Measurements from ENCODE around the gene PLEKHG2.
A peak's percentile ranks its signal among the peaks of the same experiment; 100 is the strongest.

PLEKHG2 gene

DNA sequence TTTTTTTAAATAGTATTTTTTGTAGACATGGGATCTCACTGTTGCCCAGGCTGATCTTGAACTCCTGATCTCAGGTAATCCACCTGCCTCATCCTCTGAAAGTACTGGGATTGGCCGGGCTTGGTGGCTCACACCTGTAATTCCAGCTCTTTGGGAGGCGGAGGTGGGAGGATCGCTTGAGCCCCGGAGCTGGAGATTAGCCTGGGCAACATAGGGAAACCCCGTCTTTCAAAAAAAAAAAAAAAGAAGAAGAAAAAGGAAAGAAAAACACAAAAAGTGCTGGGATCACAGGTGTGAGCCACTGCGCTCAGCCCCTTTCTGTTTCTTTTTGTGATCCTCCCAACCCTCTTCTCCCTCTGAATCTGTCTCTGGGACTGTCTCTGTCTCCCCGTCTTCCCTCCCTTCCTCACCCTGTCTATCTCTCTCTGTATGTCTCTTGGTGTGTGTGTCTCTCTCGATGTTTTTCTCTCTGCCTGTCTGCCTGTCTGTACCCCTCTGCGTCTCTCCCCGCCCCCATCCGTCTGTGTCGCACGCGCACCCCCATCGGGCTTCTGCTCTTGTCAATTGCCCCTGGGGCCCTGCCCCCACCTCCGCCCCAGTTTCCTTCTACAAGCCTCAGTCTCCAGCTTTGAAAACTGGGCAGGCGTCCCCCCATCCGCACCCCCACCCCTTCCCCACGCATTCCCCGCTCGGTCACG lies 6.4 kb upstream of the PLEKHG2 start:
- TF ChIP-seq, protein P1, sequence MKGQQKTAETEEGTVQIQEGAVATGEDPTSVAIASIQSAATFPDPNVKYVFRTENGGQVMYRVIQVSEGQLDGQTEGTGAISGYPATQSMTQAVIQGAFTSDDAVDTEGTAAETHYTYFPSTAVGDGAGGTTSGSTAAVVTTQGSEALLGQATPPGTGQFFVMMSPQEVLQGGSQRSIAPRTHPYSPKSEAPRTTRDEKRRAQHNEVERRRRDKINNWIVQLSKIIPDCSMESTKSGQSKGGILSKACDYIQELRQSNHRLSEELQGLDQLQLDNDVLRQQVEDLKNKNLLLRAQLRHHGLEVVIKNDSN (IDR thresholded peaks at IDR 0.05), result no peak
- TF ChIP-seq EGR1 (IDR thresholded peaks at IDR 0.05), result 0 out of 2 replicates have a peak, but pooled peaks have one; percentile 6

DNA sequence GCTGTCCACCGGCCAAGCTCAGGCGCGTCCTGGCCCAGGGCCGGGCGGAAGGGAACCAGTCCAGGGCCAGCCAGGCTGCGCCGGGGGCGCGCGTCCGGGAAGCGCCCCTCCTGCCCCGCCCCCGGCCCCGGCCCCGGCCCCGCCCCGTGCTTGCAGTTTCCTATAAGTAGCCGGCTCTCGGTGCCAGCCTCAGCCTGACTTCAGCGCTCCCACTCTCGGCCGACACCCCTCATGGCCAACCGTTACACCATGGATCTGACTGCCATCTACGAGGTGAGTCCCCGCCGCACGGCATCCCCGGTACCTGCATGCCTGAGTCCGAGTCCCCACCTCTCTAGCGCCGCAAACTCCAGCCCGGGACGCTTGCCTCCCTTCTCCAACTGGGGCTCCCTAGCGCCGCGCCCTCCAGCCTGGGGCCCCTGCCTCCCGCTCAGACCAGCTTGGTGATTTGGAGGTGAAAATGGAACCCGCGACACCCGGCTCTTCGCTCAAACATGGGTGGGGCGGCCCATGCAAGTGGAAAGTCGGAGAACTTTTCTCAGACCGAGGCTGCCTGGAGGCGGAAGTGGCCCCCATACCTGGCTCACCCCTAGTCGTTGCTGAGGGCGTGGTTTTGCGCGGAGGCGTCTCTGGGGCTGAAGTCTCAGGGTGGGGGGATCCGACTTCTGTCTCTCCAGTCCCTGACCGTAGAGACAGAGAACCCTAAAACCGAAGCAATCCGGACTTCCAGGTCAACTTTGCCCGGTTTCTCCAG lies 5.6 kb upstream of the PLEKHG2 start, which contains the start of gene ZFP36:
ZFP36 (plus strand) TSS at position 192 of the 754 bp plus-strand sequence; CDS start at position 250, 58 bp downstream.
- TF ChIP-seq YY1 (IDR thresholded peaks at IDR 0.05; ENCODE audit: low read depth) (0 out of 2 replicates have a peak, but pooled peaks have one; percentile 51), ZBTB7A (IDR thresholded peaks at IDR 0.05; ENCODE audit: low read depth) (no peak; the same call in 1 of the 2 replicates), TEAD4 (IDR thresholded peaks at IDR 0.05) (no peak), TAF1 (IDR thresholded peaks at IDR 0.05; ENCODE audit: low read depth) (0 out of 2 replicates have a peak, but pooled peaks have one; percentile 48)
- TF ChIP-seq, protein P2, sequence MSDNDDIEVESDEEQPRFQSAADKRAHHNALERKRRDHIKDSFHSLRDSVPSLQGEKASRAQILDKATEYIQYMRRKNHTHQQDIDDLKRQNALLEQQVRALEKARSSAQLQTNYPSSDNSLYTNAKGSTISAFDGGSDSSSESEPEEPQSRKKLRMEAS (IDR thresholded peaks at IDR 0.05), result 0 out of 2 replicates have a peak, but pooled peaks have one; percentile 15

DNA sequence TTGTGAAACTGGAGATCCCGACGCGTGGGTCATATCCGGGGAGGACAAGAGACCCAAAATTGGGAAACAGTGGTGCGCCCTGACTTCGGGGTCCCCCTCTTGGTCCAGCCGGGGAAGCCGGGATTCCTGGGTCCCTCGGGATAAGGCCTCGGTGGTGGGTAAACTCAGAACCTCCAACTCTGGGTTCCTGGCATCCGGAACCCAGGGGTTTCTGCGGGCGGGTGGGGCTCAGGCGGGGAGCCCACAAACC lies 5.1 kb upstream of the PLEKHG2 start:
- TF ChIP-seq TCF12 (IDR thresholded peaks at IDR 0.05; ENCODE audit: low read depth) (no peak), RAD21 (IDR thresholded peaks at IDR 0.05; ENCODE audit: low read depth) (no peak), YY1 (IDR thresholded peaks at IDR 0.05; ENCODE audit: low read depth) (no peak), EP300 (IDR thresholded peaks at IDR 0.05; ENCODE audit: borderline replicate concordance) (no peak), NFIC (IDR thresholded peaks at IDR 0.05) (no peak), TEAD4 (IDR thresholded peaks at IDR 0.05) (no peak), TAF1 (IDR thresholded peaks at IDR 0.05; ENCODE audit: low read depth) (no peak), CEBPB (IDR thresholded peaks at IDR 0.05) (no peak), CREB1 (IDR thresholded peaks at IDR 0.05; ENCODE audit: low read depth) (no peak), EGR1 (IDR thresholded peaks at IDR 0.05) (no peak), FOXM1 (IDR thresholded peaks at IDR 0.05; ENCODE audit: borderline replicate concordance, low read depth) (no peak), ZBTB7A (IDR thresholded peaks at IDR 0.05; ENCODE audit: low read depth) (no peak)
- TF ChIP-seq, protein P3, sequence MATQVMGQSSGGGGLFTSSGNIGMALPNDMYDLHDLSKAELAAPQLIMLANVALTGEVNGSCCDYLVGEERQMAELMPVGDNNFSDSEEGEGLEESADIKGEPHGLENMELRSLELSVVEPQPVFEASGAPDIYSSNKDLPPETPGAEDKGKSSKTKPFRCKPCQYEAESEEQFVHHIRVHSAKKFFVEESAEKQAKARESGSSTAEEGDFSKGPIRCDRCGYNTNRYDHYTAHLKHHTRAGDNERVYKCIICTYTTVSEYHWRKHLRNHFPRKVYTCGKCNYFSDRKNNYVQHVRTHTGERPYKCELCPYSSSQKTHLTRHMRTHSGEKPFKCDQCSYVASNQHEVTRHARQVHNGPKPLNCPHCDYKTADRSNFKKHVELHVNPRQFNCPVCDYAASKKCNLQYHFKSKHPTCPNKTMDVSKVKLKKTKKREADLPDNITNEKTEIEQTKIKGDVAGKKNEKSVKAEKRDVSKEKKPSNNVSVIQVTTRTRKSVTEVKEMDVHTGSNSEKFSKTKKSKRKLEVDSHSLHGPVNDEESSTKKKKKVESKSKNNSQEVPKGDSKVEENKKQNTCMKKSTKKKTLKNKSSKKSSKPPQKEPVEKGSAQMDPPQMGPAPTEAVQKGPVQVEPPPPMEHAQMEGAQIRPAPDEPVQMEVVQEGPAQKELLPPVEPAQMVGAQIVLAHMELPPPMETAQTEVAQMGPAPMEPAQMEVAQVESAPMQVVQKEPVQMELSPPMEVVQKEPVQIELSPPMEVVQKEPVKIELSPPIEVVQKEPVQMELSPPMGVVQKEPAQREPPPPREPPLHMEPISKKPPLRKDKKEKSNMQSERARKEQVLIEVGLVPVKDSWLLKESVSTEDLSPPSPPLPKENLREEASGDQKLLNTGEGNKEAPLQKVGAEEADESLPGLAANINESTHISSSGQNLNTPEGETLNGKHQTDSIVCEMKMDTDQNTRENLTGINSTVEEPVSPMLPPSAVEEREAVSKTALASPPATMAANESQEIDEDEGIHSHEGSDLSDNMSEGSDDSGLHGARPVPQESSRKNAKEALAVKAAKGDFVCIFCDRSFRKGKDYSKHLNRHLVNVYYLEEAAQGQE (IDR thresholded peaks at IDR 0.05; ENCODE audit: low read depth), result no peak
- TF ChIP-seq, protein P2 (IDR thresholded peaks at IDR 0.05), result no peak
- TF ChIP-seq, protein P1 (IDR thresholded peaks at IDR 0.05), result no peak

DNA sequence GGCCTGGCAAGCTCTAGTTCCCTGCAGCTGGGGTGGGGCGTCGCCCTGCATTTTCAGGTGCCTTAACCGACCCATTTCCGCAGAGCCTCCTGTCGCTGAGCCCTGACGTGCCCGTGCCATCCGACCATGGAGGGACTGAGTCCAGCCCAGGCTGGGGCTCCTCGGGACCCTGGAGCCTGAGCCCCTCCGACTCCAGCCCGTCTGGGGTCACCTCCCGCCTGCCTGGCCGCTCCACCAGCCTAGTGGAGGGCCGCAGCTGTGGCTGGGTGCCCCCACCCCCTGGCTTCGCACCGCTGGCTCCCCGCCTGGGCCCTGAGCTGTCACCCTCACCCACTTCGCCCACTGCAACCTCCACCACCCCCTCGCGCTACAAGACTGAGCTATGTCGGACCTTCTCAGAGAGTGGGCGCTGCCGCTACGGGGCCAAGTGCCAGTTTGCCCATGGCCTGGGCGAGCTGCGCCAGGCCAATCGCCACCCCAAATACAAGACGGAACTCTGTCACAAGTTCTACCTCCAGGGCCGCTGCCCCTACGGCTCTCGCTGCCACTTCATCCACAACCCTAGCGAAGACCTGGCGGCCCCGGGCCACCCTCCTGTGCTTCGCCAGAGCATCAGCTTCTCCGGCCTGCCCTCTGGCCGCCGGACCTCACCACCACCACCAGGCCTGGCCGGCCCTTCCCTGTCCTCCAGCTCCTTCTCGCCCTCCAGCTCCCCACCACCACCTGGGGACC lies 4.6 kb upstream of the PLEKHG2 start:
- TF ChIP-seq TCF12 (IDR thresholded peaks at IDR 0.05; ENCODE audit: low read depth) (peak; percentile 69; the same call in 1 of the 2 replicates), TEAD4 (IDR thresholded peaks at IDR 0.05) (peak; percentile 44; the same call in 1 of the 2 replicates), CEBPB (IDR thresholded peaks at IDR 0.05) (no peak), ZBTB7A (IDR thresholded peaks at IDR 0.05; ENCODE audit: low read depth) (peak; percentile 53; the same call in 1 of the 2 replicates), YY1 (IDR thresholded peaks at IDR 0.05; ENCODE audit: low read depth) (no peak)

DNA sequence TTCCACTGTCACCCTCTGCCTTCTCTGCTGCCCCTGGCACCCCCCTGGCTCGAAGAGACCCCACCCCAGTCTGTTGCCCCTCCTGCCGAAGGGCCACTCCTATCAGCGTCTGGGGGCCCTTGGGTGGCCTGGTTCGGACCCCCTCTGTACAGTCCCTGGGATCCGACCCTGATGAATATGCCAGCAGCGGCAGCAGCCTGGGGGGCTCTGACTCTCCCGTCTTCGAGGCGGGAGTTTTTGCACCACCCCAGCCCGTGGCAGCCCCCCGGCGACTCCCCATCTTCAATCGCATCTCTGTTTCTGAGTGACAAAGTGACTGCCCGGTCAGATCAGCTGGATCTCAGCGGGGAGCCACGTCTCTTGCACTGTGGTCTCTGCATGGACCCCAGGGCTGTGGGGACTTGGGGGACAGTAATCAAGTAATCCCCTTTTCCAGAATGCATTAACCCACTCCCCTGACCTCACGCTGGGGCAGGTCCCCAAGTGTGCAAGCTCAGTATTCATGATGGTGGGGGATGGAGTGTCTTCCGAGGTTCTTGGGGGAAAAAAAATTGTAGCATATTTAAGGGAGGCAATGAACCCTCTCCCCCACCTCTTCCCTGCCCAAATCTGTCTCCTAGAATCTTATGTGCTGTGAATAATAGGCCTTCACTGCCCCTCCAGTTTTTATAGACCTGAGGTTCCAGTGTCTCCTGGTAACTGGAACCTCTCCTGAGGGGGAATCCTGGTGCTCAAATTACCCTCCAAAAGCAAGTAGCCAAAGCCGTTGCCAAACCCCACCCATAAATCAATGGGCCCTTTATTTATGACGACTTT lies 3.9 kb upstream of the PLEKHG2 start:
- TF ChIP-seq EGR1 (IDR thresholded peaks at IDR 0.05) (no peak), EP300 (IDR thresholded peaks at IDR 0.05; ENCODE audit: borderline replicate concordance) (no peak), RAD21 (IDR thresholded peaks at IDR 0.05; ENCODE audit: low read depth) (no peak), NFIC (IDR thresholded peaks at IDR 0.05) (no peak), TEAD4 (IDR thresholded peaks at IDR 0.05) (no peak)
- TF ChIP-seq, protein P2 (IDR thresholded peaks at IDR 0.05), result no peak
- TF ChIP-seq, protein P1 (IDR thresholded peaks at IDR 0.05), result no peak
